HL-60/S4 treated with retinoic acid at 250 ng/mL for 4 days and 3 days (cell line): ENCODE results near the gene ARPP21.

Experiments
- in situ Hi-C: fragments of 300-500 bp; cut with MboI; formaldehyde crosslinking; loops from 2 replicates; pipeline ENCODE4 v1.7.0; 2022; ENCODE audit warnings: low sequenced_read_pairs

The ARPP21 gene

DNA sequence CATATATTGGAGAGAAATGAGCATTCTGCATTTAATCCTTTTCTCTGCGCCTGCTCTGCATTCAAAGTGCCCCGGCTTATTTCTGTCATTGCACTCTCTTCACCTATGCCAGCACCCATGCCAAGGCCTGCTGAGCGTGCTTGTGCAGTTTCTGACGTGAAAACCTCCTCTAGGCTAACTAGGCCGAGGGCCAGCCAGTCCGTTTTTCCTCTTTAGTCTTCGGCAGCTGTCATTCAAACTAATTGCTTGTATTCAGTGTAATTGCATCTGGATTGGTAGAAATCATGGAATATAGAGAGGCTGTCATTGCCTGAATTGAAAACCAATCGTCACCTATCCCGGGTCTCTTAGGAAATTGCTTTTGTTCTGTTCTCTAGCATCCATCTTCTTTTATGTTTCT lies 94.0 kb downstream of the ARPP21 start:
- in situ Hi-C loops = no loop called here

- in situ Hi-C loops = no loop called here
Observed at GRCh38 chr3:35733864-35734263, 94.5 kb downstream of the ARPP21 start.

GRCh38 chr3:35737080-35737479 lies 97.8 kb downstream of the ARPP21 start:
- in situ Hi-C loops = no loop called here

GRCh38 chr3:35737527-35737926 lies 98.2 kb downstream of the ARPP21 start:
- in situ Hi-C loops = no loop called here

DNA sequence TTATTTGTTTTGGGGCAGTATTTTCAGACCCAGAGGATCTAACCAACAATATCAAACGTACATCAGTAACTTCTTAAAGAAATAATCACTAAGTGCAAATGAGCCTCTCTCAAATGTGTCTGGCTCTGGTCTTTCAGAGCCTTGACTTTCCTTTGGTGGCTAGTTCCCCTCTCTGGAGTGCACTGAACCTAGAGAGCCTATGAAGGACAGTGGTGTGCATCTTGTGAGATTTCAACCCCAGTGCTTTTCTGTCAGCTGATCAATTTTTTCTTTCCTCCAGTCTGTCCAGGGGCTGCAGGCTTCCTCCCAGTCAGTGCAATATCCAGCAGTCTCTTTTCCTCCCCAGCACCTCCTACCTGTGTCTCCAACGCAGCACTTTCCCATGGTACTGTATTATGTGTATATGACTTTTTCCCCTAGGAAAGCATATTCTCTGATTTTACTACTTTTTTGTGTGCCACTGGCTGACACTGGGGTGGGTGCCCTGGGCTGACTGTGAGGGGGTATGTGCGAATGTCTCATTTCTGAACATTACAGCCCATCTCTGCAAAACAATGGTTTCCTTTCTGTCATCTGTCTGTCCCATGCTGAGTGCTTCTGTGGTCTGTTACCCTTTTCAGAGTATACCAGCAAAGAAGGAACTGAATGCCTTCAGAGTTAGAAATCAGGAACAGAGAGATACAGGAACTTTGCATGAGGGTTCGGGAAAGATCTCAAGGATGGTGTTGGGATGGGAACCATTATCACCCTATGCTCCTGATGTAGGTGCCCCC lies 98.8 kb downstream of the ARPP21 start:
- in situ Hi-C loops = no loop called here

GRCh38 chr3:35739181-35739809 lies 100.0 kb downstream of the ARPP21 start:
- in situ Hi-C loops = no loop called here

DNA sequence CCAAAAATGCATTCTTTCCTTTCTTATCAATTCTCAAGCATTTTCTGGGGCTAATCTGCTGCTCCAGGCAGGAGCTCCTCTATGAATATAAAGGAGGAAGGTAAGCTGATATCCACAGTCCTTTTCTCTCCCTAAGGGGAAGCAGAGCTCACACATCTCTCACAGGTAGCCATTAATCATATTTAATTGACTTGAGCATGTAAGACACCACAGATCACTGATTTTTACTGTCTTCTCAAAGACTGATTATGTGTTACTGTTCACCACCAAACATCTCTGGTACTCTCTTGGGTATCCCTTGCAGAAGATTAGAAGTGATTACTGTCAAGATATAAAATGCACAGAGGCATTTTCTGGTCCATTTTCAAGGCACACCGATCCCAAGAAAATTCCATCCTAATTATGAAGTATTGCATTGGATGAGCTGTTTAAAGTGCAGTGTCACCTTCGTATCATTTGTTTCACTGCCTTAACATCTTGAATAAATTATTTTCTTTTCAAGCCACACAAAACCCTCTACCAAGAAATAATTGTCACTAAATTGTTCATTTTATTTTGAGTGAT lies 100.7 kb downstream of the ARPP21 start:
- in situ Hi-C loops = no loop called here

GRCh38 chr3:35743218-35743617 lies 103.9 kb downstream of the ARPP21 start:
- in situ Hi-C loops = no loop called here

- in situ Hi-C loops = no loop called here
Observed at GRCh38 chr3:35744419-35744818, 105.1 kb downstream of the ARPP21 start.

DNA sequence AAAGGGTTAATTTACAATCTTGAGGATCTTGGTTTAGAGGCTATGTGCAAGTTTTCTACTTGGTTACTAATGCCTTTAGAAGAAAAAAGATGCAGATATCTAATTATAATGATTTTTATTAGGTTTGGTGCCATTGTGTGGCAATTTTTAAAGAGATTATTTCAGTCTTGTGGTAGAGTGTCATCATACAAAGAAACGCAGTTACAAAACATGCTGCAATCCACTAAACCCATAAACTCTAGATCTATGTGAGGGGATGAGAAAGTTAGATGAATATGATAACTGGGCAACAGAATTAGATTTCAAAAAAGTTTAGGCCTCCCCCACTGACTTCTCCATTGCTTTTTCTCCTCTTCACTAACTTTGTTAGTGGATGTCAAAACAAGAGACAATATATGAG lies 106.0 kb downstream of the ARPP21 start:
- in situ Hi-C loops = no loop called here

DNA sequence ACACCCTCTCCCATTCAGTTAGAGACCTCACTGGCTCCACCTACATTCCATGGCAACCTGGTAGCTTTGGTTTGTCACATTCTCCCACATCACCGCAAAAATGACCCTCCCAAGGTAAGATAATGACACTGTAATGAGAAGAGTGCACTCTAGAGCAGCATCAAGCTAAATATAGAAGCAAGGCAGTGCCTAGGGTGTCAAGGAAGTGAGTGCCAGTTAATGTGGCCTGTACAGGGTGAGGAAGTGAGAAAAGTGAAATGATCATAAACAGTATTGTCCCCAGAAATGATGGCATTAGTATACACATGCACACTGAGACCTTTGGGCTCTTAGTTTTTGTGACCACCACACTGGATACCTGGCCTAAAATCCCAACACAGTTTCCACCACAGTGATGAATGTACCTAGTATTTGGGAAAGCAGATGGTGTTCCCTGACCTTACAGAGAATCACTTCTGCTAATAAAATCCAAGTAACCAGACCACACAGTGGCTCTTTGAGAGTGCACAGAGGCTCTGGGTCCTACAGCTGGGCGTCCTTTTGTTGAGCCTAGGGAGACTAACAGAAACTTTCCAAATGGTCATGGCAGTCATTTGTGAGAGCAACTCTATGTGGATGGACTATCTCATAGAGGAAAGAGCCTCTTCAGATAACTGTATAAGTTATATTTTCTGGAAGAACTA lies 106.6 kb downstream of the ARPP21 start:
- in situ Hi-C loops = no loop called here

DNA sequence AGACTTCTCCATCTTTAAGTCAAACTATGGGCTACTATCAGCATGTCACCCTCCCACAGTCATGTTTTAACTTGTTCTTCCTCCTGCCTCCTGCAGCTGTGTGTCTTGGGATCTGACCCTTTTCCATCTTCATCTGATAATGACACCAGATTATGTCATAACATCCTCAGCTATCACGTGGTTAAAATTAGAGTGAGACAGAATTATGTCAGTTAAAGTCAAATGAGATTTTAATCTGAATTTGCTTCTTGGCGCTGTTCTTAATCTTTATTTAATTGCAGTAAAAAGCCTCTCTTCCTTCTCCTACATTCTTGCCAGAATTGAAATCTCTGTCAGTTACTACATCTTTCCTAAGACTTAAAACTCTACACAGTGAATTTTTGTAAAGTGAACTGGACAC lies 107.2 kb downstream of the ARPP21 start:
- in situ Hi-C loops = no loop called here

- in situ Hi-C loops = no loop called here
Observed at GRCh38 chr3:35748144-35748543, 108.8 kb downstream of the ARPP21 start.

DNA sequence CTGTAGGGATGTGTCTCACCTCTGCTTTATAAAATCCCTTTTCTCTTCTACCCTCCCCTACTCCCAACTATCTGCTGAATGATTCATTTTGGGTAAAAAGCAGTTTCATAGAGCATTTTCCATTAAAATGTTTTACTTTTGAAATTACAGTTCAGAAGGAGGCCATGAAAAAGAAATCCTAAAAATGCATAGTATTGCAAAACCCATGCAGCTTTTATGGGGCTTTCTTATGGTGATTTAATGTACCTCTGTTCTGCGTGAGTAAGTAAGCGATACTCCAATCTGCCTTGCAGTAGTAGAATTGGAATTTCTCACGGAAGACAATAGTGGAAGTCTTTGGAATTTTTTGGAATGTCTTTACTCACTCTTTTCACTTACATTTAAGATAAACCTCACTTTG lies 111.9 kb downstream of the ARPP21 start:
- in situ Hi-C loops = no loop called here

DNA sequence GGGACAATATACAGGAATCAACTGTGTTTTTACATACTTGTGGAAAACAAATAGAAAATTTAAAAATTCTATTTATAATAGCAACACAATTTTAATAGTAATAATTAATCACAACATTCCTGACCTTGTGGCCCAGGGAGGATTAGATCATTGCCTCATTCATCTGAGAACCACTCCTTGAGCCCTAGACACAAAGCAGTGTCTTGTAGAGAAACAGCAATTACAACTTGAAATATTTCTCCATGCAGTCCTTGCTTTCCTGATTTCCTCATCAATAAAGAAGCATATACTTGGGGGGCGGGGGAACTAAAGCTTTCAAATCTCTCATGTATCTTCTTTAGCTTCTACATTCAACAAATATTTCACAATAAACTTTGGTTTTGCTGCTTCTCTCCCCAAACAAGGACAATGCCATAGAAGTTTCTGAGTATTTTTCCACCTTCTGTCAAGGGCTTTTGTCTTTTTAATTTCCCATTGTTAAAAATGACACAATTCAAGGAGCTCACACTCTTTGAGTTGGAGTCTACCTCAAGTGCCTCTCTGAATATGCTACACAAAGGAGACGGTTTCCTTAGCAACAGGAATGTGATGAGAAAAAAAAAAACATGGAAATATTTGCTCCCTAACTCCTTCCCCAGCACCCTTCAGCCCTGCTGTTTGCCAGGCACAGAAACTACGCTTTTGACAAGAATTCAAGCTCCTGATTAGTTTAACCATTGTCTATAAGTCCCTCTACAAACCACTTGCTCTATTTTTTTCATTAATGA lies 118.8 kb downstream of the ARPP21 start:
- in situ Hi-C loops = no loop called here

DNA sequence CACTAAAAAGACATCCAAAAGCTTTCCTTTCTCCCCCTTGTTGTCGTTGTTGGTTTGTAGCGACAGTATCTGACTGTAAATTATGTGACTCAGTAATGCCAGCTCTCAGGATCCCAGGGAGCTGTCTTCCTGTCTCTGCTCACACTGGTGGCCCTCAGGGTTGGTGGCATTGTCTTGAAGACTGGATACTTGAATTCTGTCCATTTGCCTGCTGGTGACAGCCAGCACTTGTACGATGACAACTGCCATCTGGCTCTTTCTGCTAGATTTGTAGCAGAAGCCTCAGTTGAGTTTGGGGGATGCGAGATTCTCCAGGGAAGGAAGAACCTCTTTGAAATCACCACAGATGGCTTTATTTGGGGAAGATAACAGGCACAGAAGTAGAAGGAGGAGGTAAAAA lies 120.8 kb downstream of the ARPP21 start:
- in situ Hi-C loops = no loop called here

- in situ Hi-C loops = no loop called here
Observed at GRCh38 chr3:35761311-35761710, 122.0 kb downstream of the ARPP21 start.

- in situ Hi-C loops = no loop called here
Observed at GRCh38 chr3:35772381-35773015, 133.2 kb downstream of the ARPP21 start.

GRCh38 chr3:35773417-35773816 lies 134.1 kb downstream of the ARPP21 start:
- in situ Hi-C loops = no loop called here

GRCh38 chr3:35776346-35776745 lies 137.0 kb downstream of the ARPP21 start:
- in situ Hi-C loops = no loop called here

DNA sequence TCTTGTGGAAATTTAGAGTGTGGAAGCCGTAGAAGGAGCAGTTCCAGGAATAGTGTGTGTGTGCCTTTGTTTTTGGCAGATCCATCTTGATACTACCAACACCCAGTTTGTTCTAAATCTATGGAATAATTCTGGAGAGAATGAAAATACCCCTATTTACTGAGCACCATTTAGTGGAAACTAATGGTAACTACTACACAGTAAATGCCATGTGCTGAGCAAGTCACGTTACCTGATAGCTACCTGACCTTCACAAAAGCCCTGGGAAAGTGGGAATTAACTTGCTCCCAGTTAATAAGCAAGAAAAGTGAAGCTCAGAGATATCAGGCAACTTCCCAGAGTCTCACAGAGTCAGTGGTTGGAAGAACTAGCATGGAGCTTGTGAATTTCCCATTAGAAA lies 137.7 kb downstream of the ARPP21 start:
- in situ Hi-C loops = no loop called here
